Limb (tissue), 2 donors: ENCODE measurements around the gene MSRB1.

Experiments used
- DNase-seq, 2 donors: peaks; one replicate each; pipeline ENCODE4 v3.0.0-alpha.2; 2016; ENCODE audit errors: extremely low spot score in 2 of 2

Gene MSRB1

GRCh38 chr16:1918351-1919326 lies 24.4 kb downstream of the MSRB1 start, which contains the start of gene HS3ST6:
TSS of gene HS3ST6 (minus strand) at chr16:1918415. CDS start at chr16:1918323, 92 bp downstream.
- peak in 1 of 2 donors; percentile 51 for DNase-seq

GRCh38 chr16:1917665-1918350 lies 25.2 kb downstream of the MSRB1 start:
- DNase-seq: peak in 1 of 2 donors; percentile 26

- peak in 1 of 2 donors; percentile 26 for DNase-seq
Measured at GRCh38 chr16:1917056-1917664, 25.8 kb downstream of the MSRB1 start.

- DNase-seq: no peak
Measured at GRCh38 chr16:1916640-1916990, 26.4 kb downstream of the MSRB1 start.

GRCh38 chr16:1915732-1916639 lies 27.0 kb downstream of the MSRB1 start:
- DNase-seq: peak in 1 of 2 donors; percentile 29

GRCh38 chr16:1914988-1915387 lies 28.0 kb downstream of the MSRB1 start:
- no peak for DNase-seq

GRCh38 chr16:1914084-1914608 lies 28.9 kb downstream of the MSRB1 start:
- no peak for DNase-seq

- peak in 1 of 2 donors; percentile 29 for DNase-seq
Measured at GRCh38 chr16:1913327-1914083, 29.5 kb downstream of the MSRB1 start.

GRCh38 chr16:1912215-1912543 lies 30.8 kb downstream of the MSRB1 start:
- no peak for DNase-seq

GRCh38 chr16:1911467-1912214 lies 31.4 kb downstream of the MSRB1 start:
- DNase-seq: peak in 1 of 2 donors; percentile 26

GRCh38 chr16:1909561-1910231 lies 33.3 kb downstream of the MSRB1 start:
- peak in 1 of 2 donors; percentile 28 for DNase-seq

GRCh38 chr16:1908983-1909382 lies 34.0 kb downstream of the MSRB1 start:
- DNase-seq: peak in 1 of 2 donors; percentile 29

GRCh38 chr16:1908184-1908583 lies 34.8 kb downstream of the MSRB1 start:
- peak in 1 of 2 donors; percentile 42 for DNase-seq

GRCh38 chr16:1907226-1907860 lies 35.7 kb downstream of the MSRB1 start:
- no peak for DNase-seq

GRCh38 chr16:1906846-1907165 lies 36.2 kb downstream of the MSRB1 start:
- no peak for DNase-seq

GRCh38 chr16:1906055-1906845 lies 36.7 kb downstream of the MSRB1 start:
- DNase-seq: no peak
